Measurements from ENCODE around the gene SURF4. TPM values are rescaled to one million over a fixed set of nuclear protein-coding genes. Genes with fewer than 3 reads are reported as not detected.

Gene SURF4
- total and polyA plus RNA-seq, 2 of the 13 experiments (the other 11 are each of a cell fraction or from before 2014, with no cell fraction given) = 220 to 265 TPM

- TF ChIP-seq MIER3 (CRISPR knock-in tag; IDR thresholded peaks at IDR 0.05; ENCODE audit: borderline replicate concordance) (no peak), MATR3 (CRISPR knock-in tag; IDR thresholded peaks at IDR 0.05) (no peak), POLR2AphosphoS5 (IDR thresholded peaks at IDR 0.05; ENCODE audit: low read depth, low read length) (peak; percentile 65; the same call in 1 of the 2 replicates), ZMAT5 (CRISPR knock-in tag; IDR thresholded peaks at IDR 0.05; ENCODE audit: borderline replicate concordance, low read depth) (no peak), PLRG1 (conservative IDR thresholded peaks at IDR 0.05) (no peak), ZNF317 (CRISPR knock-in tag; IDR thresholded peaks at IDR 0.05) (no peak), ZNF335 (CRISPR knock-in tag; IDR thresholded peaks at IDR 0.05) (no peak), ZNF598 (CRISPR knock-in tag; IDR thresholded peaks at IDR 0.05; ENCODE audit: borderline replicate concordance) (no peak; the same call in 1 of the 2 replicates), SRSF1 (optimal IDR thresholded peaks at IDR 0.05; ENCODE audit: low read depth, low read length) (peak; percentile 53), RFXANK (CRISPR knock-in tag; IDR thresholded peaks at IDR 0.05) (no peak), CSRNP1 (CRISPR knock-in tag; IDR thresholded peaks at IDR 0.05) (no peak), PHF21A (CRISPR knock-in tag; IDR thresholded peaks at IDR 0.05) (peak; percentile 68), JUN (CRISPR knock-in tag; IDR thresholded peaks at IDR 0.05) (no peak), KDM2A (CRISPR knock-in tag; IDR thresholded peaks at IDR 0.05; ENCODE audit: borderline replicate concordance, low read depth) (0 out of 2 replicates have a peak, but pooled peaks have one; percentile 40), MEF2D (CRISPR knock-in tag; IDR thresholded peaks at IDR 0.05) (no peak), TOE1 (CRISPR knock-in tag; IDR thresholded peaks at IDR 0.05) (no peak), ZC3H4 (CRISPR knock-in tag; IDR thresholded peaks at IDR 0.05; ENCODE audit: borderline replicate concordance) (no peak), DNMT1 (CRISPR knock-in tag; IDR thresholded peaks at IDR 0.05) (no peak), ZFP36 (IDR thresholded peaks at IDR 0.05; ENCODE audit: borderline replicate concordance, low read depth, low read length, partially characterized antibody) (no peak), ZNF512 (CRISPR knock-in tag; IDR thresholded peaks at IDR 0.05) (no peak), ZNF562 (CRISPR knock-in tag; IDR thresholded peaks at IDR 0.05; ENCODE audit: borderline replicate concordance) (no peak), ZNF343 (CRISPR knock-in tag; IDR thresholded peaks at IDR 0.05) (no peak), CBFB (CRISPR knock-in tag; IDR thresholded peaks at IDR 0.05) (peak; percentile 63; the same call in 1 of the 2 replicates), ZNF513 (CRISPR knock-in tag; conservative IDR thresholded peaks at IDR 0.05) (no peak)
These were observed at the start of gene SURF4, which contains the start of gene STKLD1 (continued) for GRCh38 chr9:133375724-133376654.
